HG02642 (cell line): Measurements from ENCODE around the gene CHKB.
"Not testable (repeated sequence)": the region's sequence is repeated elsewhere in the genome, so short reads cannot be mapped to it uniquely, and the experiment has no call there.

Experiments used
- ATAC-seq: cut with Tn5 transposase; IDR thresholded peaks from one replicate; pipeline ENCODE4 v1.9.1; 2021; ENCODE audit warnings: mild to moderate bottlenecking; ENCODE audit not compliant: unreplicated experiment, poor library complexity

CHKB gene

DNA sequence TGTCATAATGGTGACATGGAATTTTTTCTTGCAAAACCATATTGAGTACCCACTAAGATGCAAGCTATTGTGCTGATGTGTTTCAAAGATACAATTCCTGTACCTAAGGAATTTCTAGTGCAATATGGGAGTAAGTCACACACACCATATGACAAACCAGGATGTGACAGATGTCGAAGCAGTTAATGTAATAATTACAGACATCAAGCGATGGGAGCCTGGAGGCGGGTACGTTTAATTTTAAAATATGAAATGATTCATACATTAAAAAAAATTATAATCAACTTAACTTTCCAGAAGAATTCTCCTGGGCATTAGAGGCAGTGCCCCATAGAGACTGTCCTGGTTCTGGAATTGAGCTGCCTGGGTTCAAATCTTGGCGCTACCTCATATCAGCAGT lies 25.9 kb downstream of the CHKB start:
- ATAC-seq: no peak

DNA sequence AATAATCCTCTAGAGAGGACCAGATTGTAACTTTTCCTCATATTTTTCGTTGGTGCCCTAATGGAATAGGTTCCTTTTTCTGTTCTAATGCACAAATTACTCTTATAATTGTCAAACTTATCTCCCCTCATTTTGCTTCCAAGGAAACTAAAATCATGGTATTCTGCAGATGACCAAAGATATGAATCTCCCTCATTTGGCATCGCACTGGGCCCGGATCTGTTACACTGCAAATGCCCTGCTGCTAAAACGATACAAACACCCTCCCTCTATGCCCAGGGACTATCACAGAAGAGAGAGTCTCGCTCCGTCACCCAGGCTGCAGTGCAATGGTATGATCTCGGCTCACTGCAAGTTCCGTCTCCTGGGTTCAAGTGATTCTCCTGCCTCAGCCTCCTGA lies 29.3 kb downstream of the CHKB start:
- no peak for ATAC-seq

DNA sequence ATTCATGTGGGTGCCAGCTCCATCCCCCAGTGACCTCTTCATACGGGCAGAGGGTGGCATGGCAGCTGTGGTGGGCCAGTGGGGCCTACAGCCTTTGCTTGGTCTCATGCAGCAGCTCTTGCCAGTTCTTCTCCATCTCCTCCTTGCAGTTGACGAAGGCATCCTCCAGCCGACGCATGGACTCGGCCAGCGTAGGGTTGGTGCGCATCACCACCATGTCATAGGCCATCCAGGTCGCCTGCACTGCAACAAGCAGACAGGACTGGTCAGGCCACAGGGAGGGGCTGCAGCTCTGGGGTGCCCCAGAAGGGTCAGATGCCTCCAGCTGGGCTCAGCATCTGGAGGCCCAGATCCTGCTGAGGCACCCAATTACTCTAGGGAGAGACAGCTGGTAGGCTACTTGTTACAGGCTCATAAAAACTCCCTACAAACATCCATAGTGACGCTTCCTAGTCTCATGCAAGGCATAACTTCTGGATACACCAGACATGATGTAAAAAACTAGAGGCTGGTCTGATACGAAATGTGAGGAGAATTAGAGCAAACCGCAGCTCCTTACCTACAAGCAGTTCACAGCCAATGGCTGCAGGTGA lies 31.4 kb downstream of the CHKB start:
- no peak for ATAC-seq

DNA sequence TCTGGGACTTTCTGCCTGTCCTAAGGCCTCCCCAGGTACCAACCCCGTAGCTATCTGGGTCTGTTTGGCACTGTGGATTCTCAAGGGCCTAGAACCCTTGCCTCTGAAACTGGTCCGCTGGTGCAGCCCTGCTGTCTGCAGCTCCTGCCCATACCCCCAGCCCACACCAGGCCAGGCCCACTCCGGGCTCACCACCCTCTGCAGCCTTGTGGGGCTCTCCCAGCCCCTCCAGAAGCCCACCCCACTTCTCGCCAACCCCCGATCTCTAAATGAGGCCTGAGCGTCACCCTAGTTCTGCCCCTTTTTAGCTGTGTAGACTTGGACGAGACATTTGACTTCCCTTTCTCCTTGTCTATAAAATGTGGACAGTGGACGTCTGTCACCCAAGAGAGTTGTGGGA lies 32.3 kb downstream of the CHKB start:
- no peak for ATAC-seq

DNA sequence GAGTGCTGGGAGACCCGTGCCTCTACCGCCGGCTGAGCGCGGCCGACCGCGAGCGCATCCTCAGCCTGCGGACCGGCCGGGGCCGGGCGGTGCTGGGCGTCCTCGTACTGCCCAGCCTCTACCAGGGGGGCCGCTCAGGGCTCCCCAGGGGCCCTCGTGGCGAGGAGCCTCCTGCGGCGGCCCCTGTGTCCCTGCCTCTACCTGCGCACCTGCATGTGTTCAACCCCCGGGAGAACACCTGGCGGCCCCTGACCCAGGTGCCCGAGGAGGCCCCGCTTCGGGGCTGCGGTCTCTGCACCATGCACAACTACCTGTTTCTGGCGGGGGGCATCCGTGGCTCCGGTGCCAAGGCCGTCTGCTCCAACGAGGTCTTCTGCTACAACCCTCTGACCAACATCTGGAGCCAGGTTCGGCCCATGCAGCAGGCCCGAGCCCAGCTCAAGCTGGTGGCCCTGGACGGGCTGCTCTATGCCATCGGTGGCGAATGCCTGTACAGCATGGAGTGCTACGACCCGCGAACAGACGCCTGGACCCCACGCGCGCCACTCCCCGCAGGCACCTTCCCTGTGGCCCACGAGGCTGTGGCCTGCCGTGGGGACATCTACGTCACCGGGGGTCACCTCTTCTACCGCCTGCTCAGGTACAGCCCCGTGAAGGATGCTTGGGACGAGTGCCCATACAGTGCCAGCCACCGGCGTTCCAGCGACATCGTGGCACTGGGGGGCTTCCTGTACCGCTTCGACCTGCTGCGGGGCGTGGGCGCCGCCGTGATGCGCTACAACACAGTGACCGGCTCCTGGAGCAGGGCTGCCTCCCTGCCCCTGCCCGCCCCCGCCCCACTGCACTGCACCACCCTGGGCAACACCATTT lies 33.5 kb downstream of the CHKB start:
- ATAC-seq: no peak

DNA sequence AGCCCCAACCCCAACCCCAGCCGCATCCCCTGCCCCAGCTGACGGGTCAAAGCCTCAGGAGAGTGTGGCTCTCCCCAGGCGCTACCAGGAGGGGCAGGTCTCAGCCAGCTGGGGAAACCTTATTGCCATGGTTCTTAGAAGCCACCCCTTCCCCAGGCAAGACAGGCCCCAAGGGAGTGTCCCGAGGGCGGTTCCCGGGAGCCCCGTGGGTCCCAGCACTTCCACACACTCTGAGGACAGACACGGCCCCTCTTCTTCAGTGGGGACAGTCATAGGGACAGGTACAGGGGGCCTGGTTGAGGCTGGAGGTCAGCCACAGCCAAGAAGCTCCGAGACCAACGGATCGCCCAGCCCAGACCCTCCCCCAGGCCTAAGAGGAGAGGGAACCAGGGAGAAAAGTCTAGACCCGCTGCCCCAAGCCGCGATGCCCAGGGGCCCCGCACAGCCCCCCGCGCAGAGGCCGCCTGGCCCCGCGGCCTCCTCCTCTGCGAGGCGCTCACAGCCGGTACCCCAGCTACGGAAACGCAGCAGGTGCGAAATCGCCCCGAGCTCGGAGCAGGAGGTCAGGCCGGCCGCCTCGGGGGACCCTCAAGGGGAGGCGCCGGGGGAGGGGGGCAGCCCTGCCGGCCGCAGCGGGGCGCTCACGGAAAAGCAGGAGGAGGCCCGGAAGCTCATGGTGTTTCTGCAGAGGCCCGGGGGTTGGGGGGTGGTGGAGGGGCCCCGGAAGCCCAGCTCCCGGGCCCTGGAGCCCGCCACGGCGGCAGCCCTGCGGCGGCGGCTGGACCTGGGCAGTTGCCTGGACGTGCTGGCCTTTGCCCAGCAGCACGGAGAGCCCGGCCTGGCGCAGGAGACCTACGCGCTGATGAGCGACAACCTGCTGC lies 34.4 kb downstream of the CHKB start:
- ATAC-seq: no peak

DNA sequence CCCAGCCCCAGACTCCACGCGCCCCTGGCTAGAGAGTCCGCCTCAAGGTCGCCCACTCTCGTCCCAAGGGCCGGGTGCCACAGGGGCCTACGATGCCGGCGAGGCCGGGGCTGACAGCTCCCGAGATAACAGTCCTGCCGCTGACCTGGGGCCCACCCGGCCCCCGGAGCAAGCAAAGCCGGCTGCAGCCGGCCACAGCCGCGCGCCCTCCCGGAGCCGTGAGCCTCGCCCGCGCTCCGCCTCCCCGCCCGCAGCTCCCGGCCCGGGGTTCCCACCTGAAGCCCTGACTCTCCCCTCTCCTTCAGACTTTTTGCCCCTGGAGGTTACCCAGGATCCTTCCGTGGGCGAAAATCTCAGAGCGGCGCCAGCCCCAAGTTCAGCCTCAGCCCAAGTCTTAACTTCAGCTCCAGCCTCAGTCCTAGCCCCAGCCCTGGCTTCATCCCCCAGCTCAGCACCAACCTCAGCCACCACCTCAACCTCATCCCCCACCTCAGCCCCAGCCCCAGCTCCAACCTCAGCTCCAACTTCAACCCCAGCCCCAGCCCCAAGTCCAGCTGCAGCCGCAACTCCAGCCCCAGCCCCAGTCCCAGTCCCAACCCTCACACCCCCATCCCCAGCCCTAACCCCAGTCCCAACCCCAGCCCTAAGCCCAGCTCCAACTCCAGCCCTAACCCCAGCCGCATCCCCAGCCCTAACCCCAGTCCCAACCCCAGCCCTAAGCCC lies 35.2 kb downstream of the CHKB start:
- no peak for ATAC-seq

DNA sequence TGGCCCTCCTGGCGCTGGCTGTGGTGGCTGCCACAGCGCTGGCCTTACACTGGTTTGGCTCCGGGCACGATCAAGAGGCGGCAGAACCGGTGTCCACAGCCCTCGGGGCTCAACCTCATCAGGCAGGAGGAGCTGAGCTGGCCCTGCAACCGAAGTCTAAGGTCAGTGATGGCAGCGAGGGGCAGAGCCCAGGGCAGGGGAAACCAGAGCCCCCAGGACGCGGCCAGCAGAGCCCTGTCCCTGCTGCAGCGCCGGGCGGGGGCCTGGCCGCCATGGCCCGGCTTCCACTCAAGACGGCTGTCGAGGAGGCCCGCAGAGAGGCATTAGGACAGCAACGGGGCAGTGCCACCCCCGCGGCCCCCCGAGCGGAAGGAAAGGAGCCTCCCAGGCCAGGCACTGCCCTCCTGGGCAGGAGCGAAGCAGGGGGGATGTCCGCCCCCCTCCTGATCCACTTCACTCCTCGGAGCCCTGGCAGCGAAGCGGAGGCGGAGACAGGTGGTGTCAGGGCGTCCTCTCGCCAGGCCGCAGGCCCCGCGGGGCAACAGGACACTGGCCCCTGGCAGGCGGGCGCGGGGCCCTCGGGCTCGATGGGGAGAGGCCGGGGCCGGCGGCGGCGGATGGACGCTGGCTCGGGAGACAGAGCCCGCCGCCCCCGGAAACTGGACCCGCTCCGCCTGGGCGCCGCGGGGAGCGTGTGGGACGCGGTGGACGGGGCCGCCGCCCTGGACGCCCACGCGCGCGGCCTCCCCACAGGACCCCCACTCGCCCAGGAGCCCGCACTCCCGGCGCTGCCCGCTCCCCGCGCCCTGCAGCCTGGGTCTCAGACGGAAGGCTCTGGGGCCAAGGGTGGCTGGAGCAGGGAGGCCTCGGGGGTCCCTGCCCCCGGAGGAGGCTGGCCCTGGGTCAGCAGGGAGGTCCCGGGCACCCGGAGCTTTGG lies 36.1 kb downstream of the CHKB start:
- no peak for ATAC-seq

DNA sequence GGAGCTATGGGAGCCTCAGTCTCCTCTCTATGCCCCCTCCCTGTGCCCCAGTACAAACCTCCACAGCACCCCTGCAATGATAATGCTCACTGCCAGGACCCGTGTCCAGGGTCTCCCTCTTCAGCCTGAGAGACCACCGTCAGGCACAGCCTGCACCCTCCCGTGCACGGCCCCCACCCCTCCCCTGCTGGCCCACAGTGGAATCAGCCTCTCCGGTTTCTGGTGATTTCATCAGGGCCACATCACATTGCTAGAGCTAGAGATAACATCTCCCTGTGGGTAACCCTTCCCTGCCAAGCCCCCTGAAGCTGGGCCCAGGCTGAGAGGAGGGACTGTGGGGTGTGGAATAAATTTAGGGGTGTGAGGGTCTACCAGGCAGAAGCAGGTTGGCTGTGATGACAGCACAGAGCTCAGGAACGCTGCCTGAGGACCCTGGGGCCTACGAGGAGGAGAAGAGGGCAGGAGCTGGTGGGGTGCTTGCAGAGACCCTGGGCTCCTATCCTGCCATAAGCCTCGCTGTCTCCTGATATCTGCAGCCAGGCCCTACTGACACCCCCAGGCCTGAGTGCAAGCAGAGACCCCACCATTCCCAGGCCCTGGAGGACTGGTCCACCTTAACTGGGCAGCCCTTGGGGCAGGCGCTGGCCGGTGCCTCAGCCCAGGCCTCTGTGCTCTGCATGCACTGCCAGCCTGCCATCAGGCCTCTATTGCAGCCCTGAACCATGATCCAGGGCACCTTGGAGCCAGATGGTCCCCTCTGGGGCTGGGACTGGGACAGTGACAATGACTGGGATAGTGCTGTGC lies 36.9 kb downstream of the CHKB start, which contains the start of gene KLHDC7B:
Gene KLHDC7B (plus strand): TSS at position 378 of the 804 bp plus-strand sequence. CDS start 345 bp downstream, at position 723.
- ATAC-seq: no peak

DNA sequence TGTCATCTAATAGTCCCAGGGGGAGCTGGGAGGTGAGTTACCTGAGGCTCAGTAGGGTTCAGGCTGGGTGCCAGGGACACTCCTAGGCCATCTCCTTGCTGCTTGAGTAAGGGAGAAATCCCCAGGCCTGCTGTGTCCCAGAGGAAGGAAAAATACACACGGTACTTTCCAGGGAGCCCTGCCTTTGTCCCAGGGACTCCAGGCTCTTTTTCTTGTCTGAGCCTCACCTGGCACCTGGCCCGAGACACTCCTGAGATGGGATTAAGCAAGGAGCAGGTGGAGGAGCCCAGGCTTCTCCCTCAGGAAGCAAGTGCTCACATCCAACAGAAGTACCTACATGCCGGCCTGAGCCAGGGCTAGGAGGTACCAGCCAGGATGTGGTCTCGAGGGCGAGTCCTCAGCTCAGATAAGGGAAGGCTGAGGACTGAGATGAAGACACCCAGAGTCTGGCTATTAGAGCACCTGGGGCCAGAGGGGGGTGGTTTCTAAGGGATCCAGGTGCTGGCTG lies 37.8 kb downstream of the CHKB start:
- ATAC-seq: no peak

DNA sequence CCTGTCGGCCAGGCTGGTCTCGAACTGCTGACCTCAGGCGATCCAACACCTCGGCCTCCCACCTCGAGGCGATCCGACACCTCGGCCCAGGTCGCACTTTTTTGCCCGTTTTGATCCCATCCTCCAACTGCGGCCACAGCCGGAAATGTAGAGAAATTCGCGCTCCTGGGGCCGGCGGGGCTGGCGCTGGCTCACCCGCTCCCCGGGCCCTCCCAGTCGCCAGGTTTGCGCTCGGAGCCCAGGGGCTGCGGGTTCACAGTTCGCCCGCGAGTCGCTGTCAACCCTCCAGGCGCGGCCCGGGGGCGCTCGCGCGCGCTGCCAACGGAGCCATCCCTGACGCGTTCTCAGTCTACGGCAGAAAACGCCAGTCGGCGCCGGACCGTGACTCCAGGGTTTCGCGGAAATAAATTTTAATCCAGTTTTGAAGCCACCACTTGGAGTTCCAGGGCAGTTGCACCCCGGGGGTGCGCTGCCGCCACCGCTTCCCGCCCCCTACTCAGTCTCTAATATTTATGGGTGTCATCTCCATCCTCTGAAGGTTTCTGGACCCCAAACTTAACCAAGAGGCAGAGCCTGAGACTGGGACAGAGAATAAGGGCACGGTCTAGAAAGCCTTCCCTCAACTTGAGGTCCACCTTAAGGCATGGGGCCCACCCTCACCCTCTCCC lies 38.4 kb downstream of the CHKB start:
- ATAC-seq: no peak

DNA sequence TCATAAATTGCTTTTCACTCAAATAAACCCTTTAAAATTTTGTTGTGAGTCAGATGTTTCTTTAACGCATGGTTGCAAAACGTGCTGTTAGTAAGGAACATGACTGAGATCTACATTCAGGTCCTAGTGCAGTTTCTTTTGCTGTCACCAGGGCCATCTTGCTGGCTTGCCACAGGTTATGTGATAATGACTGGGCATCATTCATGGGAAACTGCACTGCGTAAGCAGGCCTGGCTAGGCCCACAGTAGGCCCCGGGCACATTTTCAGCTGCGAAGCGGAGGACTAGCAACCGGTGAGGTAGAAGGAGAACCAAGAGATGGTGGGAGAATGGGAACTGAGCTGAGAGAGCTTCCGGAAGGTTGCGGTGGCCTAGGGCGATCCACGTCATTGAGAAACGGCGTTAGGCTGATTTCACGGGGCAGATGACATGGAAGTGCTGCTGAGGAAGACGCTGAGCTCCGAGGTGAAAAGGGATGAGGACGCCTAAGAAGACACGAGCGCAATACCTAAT lies 40.2 kb downstream of the CHKB start:
- ATAC-seq: no peak

DNA sequence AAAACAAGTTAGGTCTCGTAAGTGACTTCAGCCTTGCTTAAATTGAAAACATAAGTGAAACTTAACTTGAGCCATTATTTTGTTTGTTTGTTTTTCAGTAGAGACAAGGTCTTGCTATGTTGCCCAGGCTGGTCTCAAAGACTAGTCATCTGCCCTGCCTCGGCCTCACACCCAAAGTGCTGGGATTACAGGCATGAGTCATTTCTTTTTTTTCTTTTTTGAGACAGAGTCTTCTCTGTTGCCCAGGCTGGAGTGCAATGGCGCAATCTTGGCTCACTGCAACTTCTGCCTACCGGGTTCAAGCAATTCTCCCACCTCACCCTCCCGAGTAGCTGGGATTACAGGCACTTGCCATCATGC lies 41.0 kb downstream of the CHKB start:
- not testable (repeated sequence) for ATAC-seq

DNA sequence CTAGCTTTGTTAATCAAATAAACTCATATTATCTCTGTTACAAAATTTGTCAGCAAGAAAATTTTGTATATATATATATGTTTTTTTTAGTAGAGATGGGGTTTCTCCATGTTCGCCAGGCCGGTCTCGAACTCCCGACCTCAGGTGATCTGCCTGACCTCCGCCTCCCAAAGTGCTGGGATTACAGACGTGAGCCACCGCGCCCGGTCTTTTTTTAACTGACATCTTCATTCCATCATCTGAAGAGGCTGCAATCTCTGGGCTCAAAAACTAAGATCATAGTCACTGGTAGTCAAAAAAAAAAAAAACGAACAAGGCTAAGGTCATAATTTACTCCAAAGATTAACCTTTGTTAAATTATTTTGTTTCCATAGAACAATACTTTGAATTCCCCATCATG lies 42.3 kb downstream of the CHKB start:
- no peak for ATAC-seq

DNA sequence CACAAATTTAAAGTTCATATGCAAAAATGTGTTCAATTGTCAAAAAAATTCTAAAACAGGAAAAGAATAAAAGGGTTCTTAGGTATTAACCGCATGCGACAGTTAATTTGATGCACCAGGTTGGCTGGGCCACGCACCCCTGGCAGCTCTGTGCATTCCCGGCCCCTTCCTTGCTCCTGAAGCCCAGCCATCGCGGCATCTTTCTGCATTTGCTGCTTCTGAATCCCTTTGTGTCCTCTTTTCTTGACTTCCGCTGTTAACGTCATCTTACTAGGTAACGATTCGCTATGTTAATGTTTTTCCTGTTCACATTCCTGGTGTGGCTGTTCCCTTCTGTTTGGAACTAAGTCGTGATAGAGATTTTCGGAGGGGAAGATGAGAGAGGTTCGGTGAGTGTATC lies 44.9 kb downstream of the CHKB start:
- ATAC-seq: no peak

DNA sequence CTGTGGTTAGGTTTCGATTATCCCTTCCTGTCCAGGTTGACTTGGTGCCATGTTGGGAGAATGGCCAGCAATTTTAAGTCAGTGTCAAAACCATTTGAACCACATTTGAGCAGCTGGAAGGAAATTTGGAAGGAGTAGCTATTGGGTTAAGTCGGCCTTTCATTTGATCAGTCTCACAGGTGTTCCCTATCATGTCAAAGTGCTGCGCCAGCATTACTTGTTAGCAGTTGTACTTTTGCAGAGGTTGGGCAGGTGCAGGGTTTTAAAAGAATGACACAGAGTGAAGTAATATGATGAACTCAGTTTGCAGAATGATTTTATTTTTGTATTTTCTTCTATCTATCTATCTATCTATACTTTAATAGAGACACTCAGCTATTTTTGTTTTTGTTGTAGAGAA lies 46.4 kb downstream of the CHKB start:
- ATAC-seq: no peak

DNA sequence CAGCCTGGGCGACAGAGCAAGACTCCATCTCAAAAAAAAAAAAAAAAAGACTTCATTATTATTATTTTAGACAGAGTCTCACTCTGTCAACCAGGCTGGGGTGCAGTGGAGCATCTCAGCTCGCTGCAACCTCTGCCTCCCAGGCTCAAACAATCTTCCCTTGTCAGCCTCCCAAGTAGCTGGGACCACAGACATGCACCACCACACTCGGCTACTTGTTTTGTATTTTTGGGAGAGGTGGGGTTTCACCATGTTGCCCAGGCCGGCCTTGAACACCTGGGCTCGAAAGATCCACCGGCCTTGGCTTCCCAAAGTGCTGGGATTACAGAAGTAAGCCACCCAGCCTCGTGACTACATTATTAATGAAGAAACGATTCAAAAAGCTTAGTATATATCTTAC lies 47.5 kb downstream of the CHKB start:
- ATAC-seq: no peak
